H9 (cell line): Measurements from ENCODE around the gene TMEM178B. TPM values are rescaled to one million over a fixed set of nuclear protein-coding genes. Genes with fewer than 3 reads are reported as not detected.

Experiments
- DNase-seq: peaks from one replicate; pipeline ENCODE4 v3.0.0-alpha.2; 2017
- H2AFZ ChIP-seq: one replicate; pipeline ENCODE4 v1.6.1; 2013; ENCODE audit warnings: mild to moderate bottlenecking, low read length, control low read depth, moderate library complexity
- H2AK5ac ChIP-seq: 2 replicates; pipeline ENCODE4 v1.6.1; 2013; ENCODE audit warnings: low read length, control low read depth, mixed read lengths; ENCODE audit not compliant: insufficient read length
- H2BK120ac ChIP-seq: one replicate; pipeline ENCODE4 v1.6.1; 2013; ENCODE audit warnings: low read depth, mild to moderate bottlenecking, low read length, control low read depth, inconsistent platforms; ENCODE audit not compliant: poor library complexity, severe bottlenecking
- H2BK12ac ChIP-seq: 2 replicates; pipeline ENCODE4 v1.6.1; 2013; ENCODE audit warnings: low read length, control low read depth, mixed read lengths, low read depth; ENCODE audit not compliant: insufficient read length
- H2BK15ac ChIP-seq: 2 replicates; pipeline ENCODE4 v1.6.1; 2013; ENCODE audit warnings: low read depth, low read length, control low read depth
- H2BK20ac ChIP-seq: one replicate; pipeline ENCODE4 v1.6.1; 2013; ENCODE audit warnings: low read depth, mild to moderate bottlenecking, low read length, control low read depth, inconsistent platforms; ENCODE audit not compliant: poor library complexity, severe bottlenecking
- H2BK5ac ChIP-seq: 2 replicates; pipeline ENCODE4 v1.6.1; 2013; ENCODE audit warnings: low read length, control low read depth, mixed read lengths; ENCODE audit not compliant: insufficient read length
- H3K14ac ChIP-seq: 2 replicates; pipeline ENCODE4 v1.6.1; 2013; ENCODE audit warnings: low read length, control low read depth; ENCODE audit not compliant: insufficient read depth
- H3K18ac ChIP-seq: 2 replicates; pipeline ENCODE4 v1.6.1; 2013; ENCODE audit warnings: low read depth, mild to moderate bottlenecking, mixed read lengths, low read length, control low read depth; ENCODE audit not compliant: insufficient read length
- H3K23ac ChIP-seq: 2 replicates; pipeline ENCODE4 v1.6.1; 2013; ENCODE audit warnings: low read length, control low read depth, mixed read lengths, low read depth; ENCODE audit not compliant: insufficient read length
- H3K23me2 ChIP-seq: 2 replicates; pipeline ENCODE4 v1.6.1; 2013; ENCODE audit warnings: low read depth, mild to moderate bottlenecking, mixed read lengths, low read length, control low read depth; ENCODE audit not compliant: insufficient read length, poor library complexity, severe bottlenecking
- H3K27ac ChIP-seq: 2 replicates; pipeline ENCODE4 v1.5.1; 2013; ENCODE audit warnings: low read length, control low read depth, mixed read lengths, low read depth; ENCODE audit not compliant: insufficient read length
- H3K27me3 ChIP-seq: 2 replicates; pipeline ENCODE4 v1.6.1; 2013; ENCODE audit warnings: low read length, control low read depth, inconsistent platforms; ENCODE audit not compliant: insufficient read depth
- H3K4ac ChIP-seq: 2 replicates; pipeline ENCODE4 v1.6.1; 2013; ENCODE audit warnings: low read depth, mild to moderate bottlenecking, control low read depth, inconsistent platforms, low read length, moderate library complexity
- H3K4me1 ChIP-seq: 2 replicates; pipeline ENCODE4 v1.6.1; 2013; ENCODE audit warnings: low read length, control low read depth, inconsistent platforms; ENCODE audit not compliant: insufficient read depth
- H3K4me2 ChIP-seq: 2 replicates; pipeline ENCODE4 v1.6.1; 2013; ENCODE audit warnings: low read length, control low read depth, mixed read lengths; ENCODE audit not compliant: insufficient read length, insufficient read depth
- H3K56ac ChIP-seq: 2 replicates; pipeline ENCODE4 v1.6.1; 2013; ENCODE audit warnings: low read depth, mild to moderate bottlenecking, mixed read lengths, low read length, control low read depth; ENCODE audit not compliant: insufficient read length
- H3K79me1 ChIP-seq: 2 replicates; pipeline ENCODE4 v1.6.1; 2013; ENCODE audit warnings: low read depth, mild to moderate bottlenecking, moderate library complexity, low read length, control low read depth, inconsistent platforms; ENCODE audit not compliant: insufficient read depth, poor library complexity, severe bottlenecking
- H3K79me2 ChIP-seq: 2 replicates; pipeline ENCODE4 v1.6.1; 2013; ENCODE audit warnings: low read length, control low read depth, inconsistent platforms; ENCODE audit not compliant: insufficient read depth
- H3K9ac ChIP-seq: 2 replicates; pipeline ENCODE4 v1.6.1; 2013; ENCODE audit warnings: low read length, control low read depth, mixed read lengths; ENCODE audit not compliant: insufficient read length; ENCODE audit errors: extremely low read depth
- H3K9me3 ChIP-seq: one replicate; pipeline ENCODE4 v1.6.1; 2013; ENCODE audit warnings: low read depth, low read length, inconsistent platforms; ENCODE audit not compliant: control insufficient read depth
- H3T11ph ChIP-seq: one replicate; pipeline ENCODE4 v1.6.1; 2013; ENCODE audit warnings: mild to moderate bottlenecking, low read length, control low read depth, inconsistent platforms
- H4K20me1 ChIP-seq: one replicate; pipeline ENCODE4 v1.6.1; 2013; ENCODE audit not compliant: control insufficient read depth, insufficient read length, insufficient read depth
- H4K5ac ChIP-seq: 2 replicates; pipeline ENCODE4 v1.6.1; 2013; ENCODE audit warnings: low read depth, mild to moderate bottlenecking, mixed read lengths, low read length, control low read depth; ENCODE audit not compliant: insufficient read length
- H4K8ac ChIP-seq: replicated peaks from 2 replicates; pipeline ENCODE4 v1.6.1; 2013; ENCODE audit warnings: low read length, control low read depth, mixed read lengths, low read depth; ENCODE audit not compliant: insufficient read length
- H4K91ac ChIP-seq: 2 replicates; pipeline ENCODE4 v1.6.1; 2013; ENCODE audit warnings: low read depth, mild to moderate bottlenecking, moderate library complexity, mixed read lengths, low read length, control low read depth; ENCODE audit not compliant: insufficient read length
- H3K27ac Mint-ChIP-seq, 3 experiments: 2 replicates in 2 of 3; 3 replicates in 1 of 3; pipeline ENCODE4 v1.8.0; 2020 to 2021; ENCODE audit warnings: mixed read lengths in 3 of 3, mild to moderate bottlenecking in 1 of 3, moderate library complexity in 1 of 3
- H3K27me3 Mint-ChIP-seq: 2 replicates; pipeline ENCODE4 v1.8.0; 2021; ENCODE audit warnings: low read depth, mild to moderate bottlenecking, moderate library complexity, mixed read lengths
- H3K36me3 Mint-ChIP-seq, 3 experiments: 2 replicates in 2 of 3; 3 replicates in 1 of 3; pipeline ENCODE4 v1.8.0; 2020 to 2021; ENCODE audit warnings: low read depth in 3 of 3, mixed read lengths in 3 of 3; ENCODE audit not compliant: insufficient read depth in 1 of 3
- H3K4me1 Mint-ChIP-seq, 2 experiments: 2 replicates each; pipeline ENCODE4 v1.8.0; 2020; ENCODE audit warnings: mixed read lengths in 2 of 2
- H3K4me3 Mint-ChIP-seq, 2 experiments: 2 replicates in 1 of 2; 3 replicates in 1 of 2; pipeline ENCODE4 v1.8.0; 2020 to 2021; ENCODE audit warnings: mild to moderate bottlenecking in 2 of 2, mixed read lengths in 2 of 2, moderate library complexity in 1 of 2
- H3K9me3 Mint-ChIP-seq, 2 experiments: 2 replicates in 1 of 2; 3 replicates in 1 of 2; pipeline ENCODE4 v1.8.0; 2020; ENCODE audit warnings: mild to moderate bottlenecking in 2 of 2, mixed read lengths in 2 of 2, moderate library complexity in 1 of 2
- WGBS: extraction: QIAGEN DNeasy Blood & Tissue Kit; methylation state at CpG from one replicate; pipeline ENCODE4 v1.1.7; 2013; ENCODE audit warnings: missing lambda C conversion rate, low lambda C conversion rate, mixed read lengths; ENCODE audit not compliant: insufficient read length; ENCODE audit errors: extremely low coverage; 5-methylcytosine and 5-hydroxymethylcytosine counted together
- total RNA-seq: library from RNA; stranded (reverse); gene quantifications from 2 replicates; pipeline ENCODE4 v1.2.1, GENCODE V29; 2021
- TF ChIP-seq, protein P1 (sequence below): fragments of 200-600 bp; sonication (generic); conservative IDR thresholded peaks from 3 replicates; pipeline ENCODE4 v1.8.0; 2021; ENCODE audit warnings: antibody characterized with exemption, mild to moderate bottlenecking

TMEM178B gene
- total RNA-seq, 1 experiment from 2014 or later = 11.3 TPM

DNA sequence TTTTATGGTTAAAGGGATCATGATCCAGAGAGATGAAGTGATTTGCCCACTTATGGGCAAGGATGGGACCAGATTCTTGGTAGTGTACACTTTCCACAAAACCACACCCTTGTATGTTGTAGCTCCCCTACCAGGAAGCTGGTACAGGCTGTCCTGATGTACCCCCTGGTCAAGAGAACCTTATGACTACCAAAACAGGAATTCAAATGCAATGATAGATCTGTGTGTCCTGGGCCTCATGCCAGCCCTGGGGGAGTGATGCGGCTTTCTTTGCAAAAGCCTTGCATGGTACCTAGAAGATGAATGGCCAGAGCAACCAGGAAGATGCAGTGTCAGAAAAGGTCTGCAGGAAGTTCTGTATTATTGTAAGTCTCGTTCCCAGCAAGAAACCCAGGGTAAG lies 382.4 kb downstream of the TMEM178B start:
- no peak overlapping the region for H3K4me3 Mint-ChIP-seq
- no peak for DNase-seq
- Histone ChIP-seq H3K79me1 (no peaks in the 10 kb centered on the region), H2AK5ac (no peak overlapping the region), H4K91ac (no peak overlapping the region), H3K27ac (no peak overlapping the region), H3K14ac (no peak overlapping the region), H3K18ac (no peak overlapping the region), H2BK120ac (no peak overlapping the region), H4K20me1 (no peaks in the 10 kb centered on the region), H3T11ph (no peak overlapping the region), H3K27me3 (no peaks in the 10 kb centered on the region), H3K4me1 (0 out of 2 replicates have a peak, but pooled peaks cover 2% of the 10 kb centered on the region), H3K79me2 (no peaks in the 10 kb centered on the region), H3K9me3 (no peaks in the 10 kb centered on the region), H2BK20ac (no peak overlapping the region), H3K4me2 (no peak overlapping the region), H3K23ac (no peak overlapping the region), H3K23me2 (no peaks in the 10 kb centered on the region), H2AFZ (no peak overlapping the region), H3K9ac (no peak overlapping the region), H2BK12ac (no peak overlapping the region), H3K56ac (no peak overlapping the region), H2BK5ac (no peak overlapping the region), H4K5ac (no peak overlapping the region), H3K4ac (no peak overlapping the region), H4K8ac (no peak overlapping the region), H2BK15ac (no peak overlapping the region)
- peaks cover 0 to 2% of the 10 kb centered on the region in 2 experiments; a peak in 2 of 4 replicates for H3K4me1 Mint-ChIP-seq
- TF ChIP-seq, protein P1, sequence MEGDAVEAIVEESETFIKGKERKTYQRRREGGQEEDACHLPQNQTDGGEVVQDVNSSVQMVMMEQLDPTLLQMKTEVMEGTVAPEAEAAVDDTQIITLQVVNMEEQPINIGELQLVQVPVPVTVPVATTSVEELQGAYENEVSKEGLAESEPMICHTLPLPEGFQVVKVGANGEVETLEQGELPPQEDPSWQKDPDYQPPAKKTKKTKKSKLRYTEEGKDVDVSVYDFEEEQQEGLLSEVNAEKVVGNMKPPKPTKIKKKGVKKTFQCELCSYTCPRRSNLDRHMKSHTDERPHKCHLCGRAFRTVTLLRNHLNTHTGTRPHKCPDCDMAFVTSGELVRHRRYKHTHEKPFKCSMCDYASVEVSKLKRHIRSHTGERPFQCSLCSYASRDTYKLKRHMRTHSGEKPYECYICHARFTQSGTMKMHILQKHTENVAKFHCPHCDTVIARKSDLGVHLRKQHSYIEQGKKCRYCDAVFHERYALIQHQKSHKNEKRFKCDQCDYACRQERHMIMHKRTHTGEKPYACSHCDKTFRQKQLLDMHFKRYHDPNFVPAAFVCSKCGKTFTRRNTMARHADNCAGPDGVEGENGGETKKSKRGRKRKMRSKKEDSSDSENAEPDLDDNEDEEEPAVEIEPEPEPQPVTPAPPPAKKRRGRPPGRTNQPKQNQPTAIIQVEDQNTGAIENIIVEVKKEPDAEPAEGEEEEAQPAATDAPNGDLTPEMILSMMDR = no peak
- H3K27me3 Mint-ChIP-seq = no peaks in the 10 kb centered on the region; the same call in 1 of the 2 replicates
- WGBS = no CpG with 5 or more reads among the region's 2 CpGs
- no peaks in the 10 kb centered on the region for H3K9me3 Mint-ChIP-seq
- peaks cover 0 to 2% (median 0%) of the 10 kb centered on the region in 3 experiments; a peak in 1 of 7 replicates for H3K36me3 Mint-ChIP-seq
- no peak overlapping the region for H3K27ac Mint-ChIP-seq
